ENCODE results near the gene SCCPDH.

SCCPDH gene

DNA sequence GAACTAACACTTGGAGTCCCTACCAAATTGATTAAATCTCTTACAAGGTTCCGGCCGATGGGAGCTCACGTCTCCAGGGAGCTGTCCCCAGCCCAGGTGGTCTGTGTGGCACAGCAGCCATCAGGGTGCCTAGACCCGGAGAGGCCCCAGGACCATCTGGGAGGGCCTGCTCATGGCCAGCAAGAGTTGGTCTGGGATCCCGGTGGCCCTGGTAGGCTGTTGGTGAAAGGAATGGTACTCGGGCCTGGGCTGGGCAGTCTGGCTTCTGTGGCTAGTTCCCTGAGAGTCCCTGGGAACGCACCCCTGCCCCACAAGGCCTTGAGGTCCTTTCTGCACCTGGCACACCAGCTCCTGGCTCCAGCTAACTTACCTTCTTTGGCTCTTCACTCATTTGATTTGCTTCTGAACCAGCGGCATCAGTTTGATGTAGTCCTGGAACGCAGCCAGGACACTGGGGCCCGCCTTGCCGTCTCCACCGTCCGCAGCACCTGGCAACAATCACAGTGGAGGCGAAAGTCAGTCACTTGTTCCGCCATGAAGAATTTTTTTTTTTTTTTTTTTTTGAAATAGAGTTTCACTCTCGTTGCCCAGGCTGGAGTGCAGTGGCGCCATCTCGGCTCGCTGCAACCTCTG, 62.5 kb downstream of the SCCPDH start:
- DNase-seq, result peak; percentile 71

DNA sequence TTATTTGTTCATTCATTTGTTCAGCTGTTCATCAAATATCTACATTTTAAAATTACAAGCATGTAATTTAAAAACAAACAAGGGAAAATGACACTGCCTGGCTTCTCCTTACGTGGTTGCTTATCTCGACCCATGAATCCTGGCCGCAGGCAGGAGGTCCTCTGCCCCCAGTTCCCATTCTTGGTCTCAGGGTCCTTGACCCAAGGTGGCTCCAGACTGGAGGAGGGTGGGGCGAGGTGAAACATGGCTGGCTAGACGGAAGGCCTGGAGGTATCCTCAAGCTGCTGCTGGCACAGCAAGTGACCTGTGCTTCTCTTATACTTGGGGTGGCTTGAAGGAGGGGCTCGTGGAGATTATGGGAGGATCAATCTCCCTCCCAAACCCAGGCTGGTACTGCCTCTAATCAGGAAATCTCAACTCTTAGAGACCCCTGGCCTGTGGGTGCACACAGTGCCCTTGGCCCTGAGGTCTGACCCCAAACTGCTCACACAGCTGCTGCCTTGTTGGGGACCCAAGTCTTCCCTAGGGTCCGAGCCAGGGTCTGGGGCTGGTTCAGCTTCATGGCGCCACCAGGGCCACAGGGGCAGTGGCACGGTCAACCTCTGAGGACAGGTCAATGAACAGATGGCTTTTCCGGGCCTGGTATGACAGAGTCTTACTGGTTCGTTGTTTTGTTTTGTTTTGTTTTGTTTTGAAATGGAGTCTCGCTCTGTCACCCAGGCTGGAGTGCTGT, 63.7 kb downstream of the SCCPDH start:
- DNase-seq, result no peak

DNA sequence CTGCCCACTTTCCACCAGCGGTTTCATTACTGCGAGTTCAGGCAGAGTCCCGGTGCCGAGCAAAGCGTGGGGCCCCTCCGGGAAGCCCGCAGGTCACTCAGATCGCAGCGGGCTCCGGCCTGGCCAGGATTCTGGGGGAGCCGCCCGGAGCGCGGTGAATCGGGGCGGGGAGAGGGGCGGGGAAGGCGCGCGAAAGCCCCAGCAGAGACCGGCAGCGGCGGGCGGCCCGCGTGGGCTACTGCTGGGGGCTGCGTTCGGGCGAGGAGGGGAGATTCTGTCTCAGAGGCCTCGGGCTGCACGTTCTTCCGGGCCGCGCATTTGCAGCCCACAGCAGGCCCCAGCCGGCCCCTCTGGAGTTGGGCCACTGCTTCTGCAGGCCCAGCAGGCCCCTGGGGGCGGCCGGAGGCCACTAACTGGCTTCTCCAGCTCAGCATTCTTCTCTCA, 64.7 kb downstream of the SCCPDH start:
- no peak for DNase-seq

DNA sequence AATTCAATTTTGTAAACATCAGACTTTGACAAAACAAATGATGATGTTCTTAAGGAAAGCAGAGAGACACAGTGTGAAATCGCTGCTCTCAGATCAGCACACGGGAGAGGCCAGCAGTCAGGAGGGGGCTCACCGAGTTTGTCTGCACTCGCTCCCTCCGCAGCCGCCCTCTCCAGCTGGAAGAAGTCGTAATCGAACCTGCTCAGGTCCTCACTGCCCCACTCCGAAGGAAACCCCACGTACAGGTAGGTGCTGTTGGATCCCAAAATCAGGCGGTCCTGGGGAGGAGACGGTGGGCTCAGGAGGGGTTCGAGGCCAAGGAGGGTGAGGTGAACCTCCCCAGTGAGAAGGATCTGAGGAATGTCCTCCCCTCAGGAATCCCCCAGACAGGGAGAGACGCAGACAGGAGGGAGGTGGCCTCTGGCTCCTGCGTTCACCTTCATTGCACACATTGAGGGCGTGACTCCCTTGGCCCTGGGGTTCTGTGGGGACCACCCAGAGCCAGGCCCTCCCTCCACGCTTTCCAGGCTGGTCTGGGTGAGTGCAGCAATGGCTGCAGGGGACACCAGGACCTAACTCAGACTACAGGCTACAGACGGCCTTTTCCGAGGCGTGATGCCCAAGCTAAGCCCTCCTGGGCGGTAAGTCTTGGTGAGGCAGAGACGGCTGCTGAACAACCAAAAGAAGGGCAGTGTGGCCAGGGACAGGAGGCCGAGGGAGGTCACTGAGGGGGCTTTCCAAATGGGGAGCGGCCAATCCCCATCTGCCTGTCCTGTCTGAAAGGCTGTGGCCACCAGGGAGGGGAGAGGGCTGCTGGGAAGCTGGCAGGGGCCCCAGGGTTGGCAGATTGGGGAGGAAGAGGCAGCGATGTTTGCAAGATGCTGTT, 65.5 kb downstream of the SCCPDH start:
- no peak for DNase-seq

DNA sequence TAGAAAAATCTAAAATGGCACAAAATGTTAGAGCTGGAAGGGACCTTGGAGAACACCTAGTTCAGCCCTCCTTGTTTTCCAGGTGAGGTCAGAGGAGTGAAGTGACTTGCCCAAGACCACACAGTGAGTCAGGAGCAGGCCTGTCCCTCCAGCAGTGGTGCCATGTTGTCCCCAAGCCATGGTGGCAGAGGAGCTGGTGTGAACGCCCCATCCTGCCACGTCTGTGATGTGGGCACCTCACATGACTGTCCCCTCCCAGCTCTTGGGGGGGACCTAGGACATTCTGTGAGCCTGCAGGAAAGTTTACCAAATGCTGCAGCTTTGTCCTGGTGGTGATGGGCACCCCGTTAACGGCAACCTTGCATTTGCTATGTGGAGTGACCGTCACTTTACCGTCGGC, 66.2 kb downstream of the SCCPDH start:
- DNase-seq, result no peak

DNA sequence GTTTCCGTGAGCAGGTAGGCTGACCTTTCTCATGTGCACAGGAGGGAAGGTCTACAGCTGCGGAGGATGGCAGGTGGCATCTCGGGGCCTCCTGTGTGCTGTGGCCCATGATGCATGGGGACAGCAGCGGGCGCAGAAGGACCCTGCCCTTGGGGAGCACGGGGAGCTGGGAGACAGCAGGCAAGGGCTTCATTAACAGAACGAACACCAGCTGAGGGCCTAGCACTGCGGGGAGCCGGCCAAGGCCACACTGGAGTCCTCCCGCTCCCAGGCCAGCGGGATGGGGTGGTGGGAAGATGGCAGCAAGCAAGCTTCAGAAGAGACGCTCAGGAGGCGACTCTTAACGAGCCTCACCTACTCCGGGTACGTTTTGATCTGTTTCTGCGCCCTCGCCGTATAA, 66.6 kb downstream of the SCCPDH start:
- DNase-seq, result no peak

DNA sequence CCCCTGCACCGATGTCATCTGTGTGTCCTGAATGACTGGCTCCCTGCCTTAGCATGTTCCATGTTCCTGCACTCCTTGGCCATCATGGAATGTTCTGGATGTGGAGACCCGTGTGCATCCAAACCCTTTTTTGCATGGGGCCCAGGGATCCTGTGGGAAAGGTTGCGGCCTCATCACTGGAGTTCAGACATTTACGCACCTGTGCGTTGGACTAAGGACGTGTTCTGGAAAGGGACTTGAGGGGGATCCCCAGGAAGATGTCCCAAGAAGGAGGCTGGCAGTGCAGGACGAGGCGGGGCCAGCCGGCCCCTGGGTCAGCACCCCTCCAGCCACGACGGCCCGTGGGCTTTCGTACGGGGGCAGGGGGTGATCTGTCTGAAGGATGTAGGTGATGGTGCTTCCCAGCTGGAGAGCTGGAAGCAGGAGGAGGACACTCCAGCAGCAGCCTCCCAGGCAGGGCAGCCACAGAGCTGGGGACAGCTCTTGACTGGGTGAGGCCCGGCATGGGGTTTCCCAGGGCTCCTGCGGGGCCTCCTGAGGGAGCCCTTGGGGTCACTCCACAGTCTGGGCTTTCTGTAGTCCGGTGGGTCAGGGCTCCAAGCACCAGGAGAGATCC, 67.2 kb downstream of the SCCPDH start:
- no peak for DNase-seq

DNA sequence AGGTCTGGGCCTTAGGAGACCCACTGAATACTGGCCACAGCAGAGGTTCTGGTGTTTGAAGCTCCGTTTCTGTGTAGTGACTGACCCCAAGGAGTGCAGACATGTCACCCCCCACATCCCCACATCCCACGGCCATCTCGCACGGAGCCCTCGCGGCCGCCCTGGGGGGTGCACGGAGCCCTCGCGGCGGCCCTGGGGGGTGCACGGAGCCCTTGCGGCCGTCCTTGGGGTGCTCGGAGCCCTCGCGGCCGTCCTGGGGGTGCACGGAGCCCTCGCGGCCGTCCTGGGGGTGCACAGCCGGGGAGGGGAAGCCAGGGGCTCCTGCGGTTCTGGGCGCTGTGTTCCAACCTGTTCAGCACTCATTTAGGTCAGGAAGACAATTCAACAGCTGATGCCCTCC, 68.4 kb downstream of the SCCPDH start:
- no peak for DNase-seq

DNA sequence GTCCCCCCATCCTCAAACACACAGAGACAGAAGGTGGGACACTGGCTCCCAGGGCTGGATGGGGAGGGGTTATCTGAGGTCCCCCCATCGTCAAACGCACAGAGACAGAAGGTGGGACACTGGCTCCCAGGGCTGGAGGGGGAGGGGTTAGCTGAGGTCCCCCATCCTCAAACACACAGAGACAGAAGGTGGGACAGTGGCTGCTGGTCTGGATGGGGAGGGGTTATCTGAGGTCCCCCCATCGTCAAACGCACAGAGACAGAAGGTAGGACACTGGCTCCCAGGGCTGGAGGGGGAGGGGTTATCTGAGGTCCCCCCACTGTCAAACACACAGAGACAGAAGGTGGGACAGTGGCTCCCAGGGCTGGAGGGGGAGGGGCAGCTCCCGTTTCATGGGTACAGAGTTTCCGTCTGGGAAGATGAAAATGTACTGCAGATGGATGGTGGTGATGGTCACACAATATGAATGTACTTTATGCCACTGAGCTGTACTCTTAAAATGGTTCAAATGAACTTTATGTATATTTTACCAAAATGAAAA, 69.2 kb downstream of the SCCPDH start:
- DNase-seq, result no peak

DNA sequence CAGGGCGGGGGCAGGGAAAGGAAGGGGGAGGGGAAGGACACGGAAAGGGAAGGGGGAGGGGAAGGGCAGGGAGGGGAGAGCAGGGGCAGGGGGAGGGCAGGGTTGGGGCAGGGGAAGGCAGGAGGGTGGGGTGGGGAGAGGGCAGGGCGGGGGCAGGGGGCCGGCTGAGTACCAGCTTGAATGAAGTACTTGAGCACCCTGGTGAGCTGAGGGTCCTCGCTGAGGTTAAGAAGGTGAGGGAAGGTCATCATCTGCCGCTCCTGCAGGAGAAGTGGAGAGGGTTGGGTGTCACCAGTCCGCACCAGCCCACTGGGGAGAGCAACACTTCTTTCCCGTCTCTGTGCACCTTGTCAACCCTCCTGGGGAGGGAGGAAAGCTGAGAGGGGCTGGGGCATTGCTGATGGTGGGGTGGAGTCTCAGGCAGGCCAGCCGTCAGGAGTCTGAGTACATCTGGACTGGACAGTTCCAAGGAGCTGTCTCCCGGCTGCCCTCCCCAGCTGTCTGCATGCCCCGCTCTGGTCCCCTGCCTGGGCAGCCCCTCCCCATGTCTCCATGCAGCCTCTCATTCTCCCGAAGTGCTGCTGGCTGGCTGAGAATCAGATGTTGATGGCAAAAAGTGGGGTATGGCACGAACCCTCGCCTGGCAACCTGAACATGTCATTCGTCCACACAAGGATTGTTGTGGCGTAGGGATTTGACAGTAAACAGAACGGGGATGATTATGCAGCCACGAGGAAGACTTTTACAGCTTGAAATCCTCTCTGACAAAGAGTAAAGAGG, 70.0 kb downstream of the SCCPDH start:
- DNase-seq, result no peak

DNA sequence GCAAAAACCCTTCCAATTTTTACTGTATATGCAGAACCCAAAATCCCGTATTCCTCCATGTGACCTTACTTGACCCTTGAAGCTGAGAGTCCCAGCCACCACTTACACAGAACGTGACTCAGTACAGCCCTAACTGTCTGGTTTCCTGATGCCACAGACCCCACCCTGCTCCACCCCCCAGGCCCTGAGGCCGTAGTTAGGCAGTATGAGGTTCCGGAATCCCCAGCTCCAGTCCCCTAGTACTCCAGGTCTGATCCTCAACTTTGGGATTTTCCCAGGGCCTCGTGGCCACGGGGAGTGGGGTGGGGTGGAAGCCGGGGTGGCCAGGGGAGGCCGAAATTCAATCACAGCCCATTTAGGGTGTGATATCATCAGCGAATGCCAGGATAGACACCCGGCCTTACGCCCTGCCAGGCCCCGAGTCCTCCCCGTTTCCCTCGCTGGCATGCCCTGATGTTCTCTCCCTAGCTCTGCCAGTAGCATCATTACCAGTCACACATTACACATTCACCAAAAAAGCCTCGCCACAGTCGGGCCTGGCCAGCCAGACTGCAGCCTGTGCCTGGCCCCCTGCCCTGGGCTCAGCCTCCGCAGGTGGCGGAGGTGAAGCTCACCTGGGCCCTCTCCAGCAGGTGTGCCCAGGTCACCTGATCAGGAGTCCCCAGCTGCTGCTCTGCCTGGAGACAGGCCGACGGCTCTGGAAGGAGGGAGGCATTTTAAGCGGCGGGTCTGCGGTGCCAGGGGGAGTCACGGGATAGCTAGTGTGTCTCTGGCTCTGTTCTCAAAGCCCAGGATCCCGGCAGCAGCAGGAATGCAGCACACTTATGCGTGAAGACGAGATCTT, 70.8 kb downstream of the SCCPDH start:
- DNase-seq, result peak; percentile 84

DNA sequence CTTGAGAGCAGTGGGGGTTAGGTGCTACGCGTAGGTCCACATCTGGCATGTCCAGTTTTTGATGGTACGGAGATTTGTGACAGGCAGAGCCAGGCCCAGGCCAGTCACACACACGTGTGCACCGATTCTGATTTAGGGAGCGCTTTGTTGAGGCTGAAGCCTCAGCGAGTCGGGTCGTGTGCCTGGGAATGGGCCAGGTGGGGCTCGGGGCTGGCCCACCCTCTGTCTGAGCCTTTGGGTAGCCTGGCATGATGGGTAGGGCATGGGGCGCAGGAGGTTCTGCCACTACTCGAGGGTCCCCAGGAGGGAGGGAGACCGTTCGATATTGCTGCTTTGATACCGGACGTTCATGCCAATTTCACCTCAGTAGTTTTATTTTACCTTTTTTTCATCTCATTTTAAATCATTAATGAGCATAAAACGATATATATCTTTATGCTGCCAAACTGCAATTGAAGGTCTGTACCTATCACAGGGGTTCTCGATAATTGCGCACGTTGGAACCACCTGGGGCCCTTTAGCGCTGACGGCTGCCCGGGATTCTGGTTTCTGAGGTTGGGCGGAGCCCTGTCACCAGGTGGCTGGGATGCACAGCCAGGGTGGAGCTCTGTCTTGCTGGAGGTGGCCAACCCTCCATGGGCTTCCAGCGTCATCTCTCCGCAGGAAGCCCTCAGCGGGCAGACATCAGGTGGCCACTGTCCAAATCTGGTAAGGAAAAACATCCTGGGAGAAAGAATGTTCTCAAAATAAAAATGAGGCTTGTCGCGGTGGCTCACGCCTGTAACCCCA, 71.9 kb downstream of the SCCPDH start:
- no peak for DNase-seq

DNA sequence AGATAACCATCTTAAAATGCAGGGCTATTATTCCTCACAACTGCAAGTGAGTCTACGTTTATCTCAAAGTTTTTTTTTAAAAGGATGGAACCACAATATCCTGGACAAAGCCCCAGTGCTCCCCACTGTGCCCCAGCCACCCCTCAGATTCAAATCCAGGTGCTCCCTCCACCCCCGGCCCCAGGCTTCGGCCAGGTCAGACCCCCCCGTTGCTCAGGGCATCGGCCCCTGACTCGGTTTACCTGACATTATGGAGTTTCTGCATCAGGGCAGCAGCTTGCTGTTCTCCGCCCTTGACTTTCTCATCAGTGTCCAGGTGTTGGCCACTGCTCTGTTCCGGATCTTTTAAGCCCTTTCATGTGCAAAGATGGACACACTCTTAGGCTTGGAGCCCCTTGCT, 72.9 kb downstream of the SCCPDH start:
- no peak for DNase-seq

DNA sequence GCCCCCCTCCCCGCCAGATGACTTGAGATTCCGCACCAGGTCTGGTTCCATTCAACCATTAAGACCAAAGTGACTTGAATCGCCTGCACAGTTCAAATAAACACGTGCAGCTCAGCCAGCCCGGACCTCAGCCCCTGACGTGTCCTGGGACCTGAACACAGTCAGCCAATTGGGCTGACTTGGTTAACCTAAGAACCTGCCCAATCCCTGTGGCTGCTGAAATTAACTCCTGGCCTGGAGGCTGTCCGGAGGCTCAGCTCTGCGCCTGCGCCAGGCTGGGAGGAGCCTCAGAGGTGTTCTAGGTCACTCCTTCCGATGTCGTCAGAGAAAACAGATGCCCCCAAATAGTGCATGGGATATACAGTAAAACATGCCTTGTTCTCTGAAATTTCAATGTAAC, 73.4 kb downstream of the SCCPDH start:
- DNase-seq, result no peak

DNA sequence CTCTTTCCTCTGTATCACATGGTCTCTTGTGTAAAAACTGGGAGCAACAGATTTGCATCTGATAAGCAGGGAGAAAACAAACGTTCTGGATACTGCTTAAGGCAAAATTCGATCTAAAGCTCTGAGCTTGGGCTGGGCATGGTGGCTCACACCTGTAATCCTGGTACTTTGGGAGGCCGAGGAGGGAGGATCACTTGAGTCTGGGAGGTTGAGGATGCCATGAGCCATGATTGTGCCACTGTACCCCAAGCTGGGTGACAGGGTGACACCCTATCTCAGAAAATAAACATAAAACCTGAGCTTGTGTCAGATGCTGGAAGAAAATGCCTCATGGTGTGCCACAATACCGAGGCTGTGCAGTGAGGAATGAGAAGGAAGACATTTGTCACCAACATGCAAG, 73.9 kb downstream of the SCCPDH start:
- no peak for DNase-seq

DNA sequence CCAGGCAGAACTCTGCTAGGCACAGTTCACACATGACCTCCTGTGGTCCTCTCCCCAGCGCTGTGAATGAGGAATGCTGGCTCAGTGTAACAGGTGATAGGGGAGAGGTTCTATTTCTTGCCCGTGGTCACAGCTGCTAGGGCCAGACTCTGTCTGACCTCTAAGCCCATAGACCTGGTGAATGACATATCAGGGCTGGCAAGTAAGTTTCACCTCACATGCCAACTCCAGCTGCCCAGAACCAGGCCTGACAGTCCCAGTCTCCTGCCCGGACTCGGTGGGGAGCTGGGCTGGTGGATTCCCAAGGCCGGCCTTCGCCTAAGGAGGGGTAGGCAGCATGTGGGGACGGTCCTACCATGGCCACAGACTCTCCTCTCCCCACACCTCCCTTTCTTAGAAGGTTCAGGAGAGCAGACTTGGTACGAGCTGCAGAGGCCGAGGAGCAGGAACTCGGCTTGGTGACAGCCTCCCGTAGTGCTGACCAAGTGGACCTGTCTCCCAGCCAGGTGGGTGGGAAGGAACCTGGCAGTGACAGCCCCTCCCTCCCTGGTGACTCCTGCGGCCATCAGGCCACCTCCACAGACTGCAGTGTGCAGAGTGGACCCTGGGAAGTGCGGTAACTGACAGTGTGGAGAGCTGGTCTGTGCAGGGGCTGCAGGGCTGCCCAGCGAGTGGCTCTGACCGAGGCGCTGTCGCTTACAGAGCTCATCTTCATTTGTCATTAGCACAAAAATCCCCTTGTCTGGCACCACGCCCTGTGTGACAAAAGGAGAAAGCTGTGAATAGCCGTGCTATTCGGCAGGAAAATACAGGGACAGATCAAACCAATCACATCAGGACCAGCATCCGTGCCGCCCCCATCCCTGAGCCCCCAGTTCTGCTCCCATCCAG, 74.6 kb downstream of the SCCPDH start:
- no peak for DNase-seq

DNA sequence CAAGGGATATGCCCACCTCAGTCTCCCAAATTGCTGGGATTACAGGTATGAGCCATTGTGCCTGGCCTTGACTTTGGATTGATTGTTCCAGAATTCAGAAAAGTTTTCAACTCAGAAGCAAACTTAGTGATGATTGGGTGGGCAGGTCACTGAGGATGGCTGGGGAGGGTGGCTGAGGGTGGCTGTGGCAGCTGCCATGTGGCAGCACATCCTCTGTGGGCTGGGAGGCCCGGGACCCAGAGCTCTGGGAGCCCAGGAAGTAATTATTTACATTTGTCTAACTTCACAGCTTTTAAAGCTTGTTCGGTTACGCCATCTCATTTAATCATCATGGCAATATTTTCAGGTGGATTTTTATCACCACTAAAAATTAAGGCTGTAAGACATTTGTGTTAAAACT, 76.1 kb downstream of the SCCPDH start:
- DNase-seq, result no peak

DNA sequence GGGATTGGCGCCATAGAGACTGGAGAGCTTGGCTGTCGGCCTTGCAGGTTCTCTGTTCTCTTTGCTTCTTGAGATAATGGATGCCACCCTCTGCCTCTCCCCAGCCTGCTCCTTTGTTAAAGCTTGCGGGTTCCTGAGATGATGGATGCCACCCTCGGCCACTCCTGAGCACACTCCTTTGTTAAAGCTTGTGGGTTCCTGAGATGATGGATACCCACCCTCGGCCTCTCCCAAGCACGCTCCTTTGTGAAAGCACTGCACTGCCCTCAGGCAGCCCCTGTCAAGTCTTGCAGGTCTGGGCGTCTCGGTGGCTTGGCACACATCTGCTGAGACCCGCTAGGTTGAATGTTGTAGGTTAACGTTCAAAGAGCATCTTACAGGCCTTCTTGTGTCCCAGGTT, 76.5 kb downstream of the SCCPDH start:
- no peak for DNase-seq

Data from NCI-H1105 (cell line).